Measurements from ENCODE around the gene CLEC17A.

The CLEC17A gene

GRCh38 chr19:14655726-14656125 lies 72.8 kb downstream of the CLEC17A start:
- no peak for DNase-seq

- DNase-seq, result no peak
These were observed 77.1 kb downstream of the CLEC17A start for GRCh38 chr19:14659874-14660489.

- DNase-seq, result no peak
These were observed 78.6 kb downstream of the CLEC17A start for GRCh38 chr19:14661372-14661924.
